IMR-90 (cell line): Measurements from ENCODE around the gene ITGA3. TPM values are rescaled to one million over a fixed set of nuclear protein-coding genes. Genes with fewer than 3 reads are reported as not detected.

Experiments
- ATAC-seq: fragments of 200-7000 bp; cut with Tn5 transposase; 2 replicates; pipeline ENCODE4 v1.9.1; 2020; ENCODE audit warnings: low read depth, mild to moderate bottlenecking, moderate library complexity
- BruUV-seq: library from RNA; stranded (reverse); fragments of 400-500 nt; replicated peaks from 2 replicates; lab custom pipeline; 2021; lab: Mats Ljungman, UMichigan
- CTCF ChIA-PET: fragments of 300-600 bp; formaldehyde crosslinking; extraction: SDS; loops from one replicate; lab custom pipeline; 2021; ENCODE audit warnings: antibody characterized with exemption; lab: Yijun Ruan, JAX
- POLR2A ChIA-PET: fragments of 300-600 bp; sonication (Branson Sonifier 250); formaldehyde crosslinking; loops from one replicate; lab custom pipeline; 2022; ENCODE audit warnings: antibody characterized with exemption; ENCODE audit not compliant: unreplicated experiment; lab: Charles Lee
- DNase-seq: peaks from one replicate; pipeline ENCODE4 v3.0.0; 2013
- H2AFZ ChIP-seq: replicated peaks from 2 replicates; pipeline ENCODE3; 2013; ENCODE audit warnings: low read length, mild to moderate bottlenecking; ENCODE audit not compliant: poor library complexity
- H2AK5ac ChIP-seq: 2 replicates; pipeline ENCODE4 v1.6.1; 2013; ENCODE audit warnings: low read depth, low read length, inconsistent platforms
- H2AK9ac ChIP-seq: replicated peaks from 2 replicates; pipeline ENCODE3; 2013; ENCODE audit warnings: mild to moderate bottlenecking, low read depth, low read length, moderate library complexity; ENCODE audit not compliant: poor library complexity
- H2BK120ac ChIP-seq: 2 replicates; pipeline ENCODE4 v1.6.1; 2013; ENCODE audit warnings: low read depth, low read length, inconsistent platforms
- H2BK15ac ChIP-seq: 3 replicates; pipeline ENCODE4 v1.6.1; 2013; ENCODE audit warnings: low read depth, low read length, inconsistent platforms
- H2BK20ac ChIP-seq: 2 replicates; pipeline ENCODE4 v1.6.1; 2013; ENCODE audit warnings: low read depth, mild to moderate bottlenecking, inconsistent platforms, low read length, moderate library complexity
- H2BK5ac ChIP-seq: 2 replicates; pipeline ENCODE4 v1.6.1; 2013; ENCODE audit warnings: mild to moderate bottlenecking, low read depth, low read length, inconsistent platforms; ENCODE audit not compliant: poor library complexity, severe bottlenecking
- H3K14ac ChIP-seq: replicated peaks from 2 replicates; pipeline ENCODE4 v1.6.1; 2013; ENCODE audit warnings: low read depth, low read length, inconsistent platforms
- H3K18ac ChIP-seq: 2 replicates; pipeline ENCODE4 v1.6.1; 2013; ENCODE audit warnings: low read depth, low read length, control low read depth
- H3K23ac ChIP-seq: 2 replicates; pipeline ENCODE4 v1.6.1; 2013; ENCODE audit warnings: low read depth, low read length, inconsistent platforms
- H3K27ac ChIP-seq: 2 replicates; pipeline ENCODE4 v1.5.1; 2013; ENCODE audit warnings: mild to moderate bottlenecking, control low read depth, low read length; ENCODE audit not compliant: insufficient read depth
- H3K27me3 ChIP-seq: 2 replicates; pipeline ENCODE4 v1.6.1; 2013; ENCODE audit warnings: low read length; ENCODE audit not compliant: control insufficient read depth, insufficient read depth
- H3K36me3 ChIP-seq: 2 replicates; pipeline ENCODE4 v1.6.1; 2013; ENCODE audit warnings: low read length, mixed read lengths; ENCODE audit not compliant: control insufficient read depth, insufficient read depth
- H3K4ac ChIP-seq: 2 replicates; pipeline ENCODE4 v1.6.1; 2013; ENCODE audit warnings: low read depth, low read length, inconsistent platforms
- H3K4me1 ChIP-seq: 2 replicates; pipeline ENCODE4 v1.6.1; 2013; ENCODE audit warnings: low read length, mixed read lengths; ENCODE audit not compliant: control insufficient read depth, insufficient read depth
- H3K4me2 ChIP-seq: 2 replicates; pipeline ENCODE4 v1.6.1; 2013; ENCODE audit warnings: low read depth, mild to moderate bottlenecking, control low read depth, low read length, moderate library complexity
- H3K4me3 ChIP-seq: 2 replicates; pipeline ENCODE4 v1.5.1; 2013; ENCODE audit warnings: low read depth, mild to moderate bottlenecking, control low read depth, low read length, moderate library complexity; ENCODE audit not compliant: insufficient read depth
- H3K56ac ChIP-seq: 2 replicates; pipeline ENCODE4 v1.6.1; 2013; ENCODE audit warnings: low read length, inconsistent platforms; ENCODE audit not compliant: insufficient read depth; ENCODE audit errors: extremely low read depth
- H3K79me1 ChIP-seq, 2 experiments: 2 replicates each; pipeline ENCODE4 v1.6.1; 2013; ENCODE audit warnings: low read length in 2 of 2, inconsistent platforms in 1 of 2, low read depth in 1 of 2
- H3K9ac ChIP-seq: 2 replicates; pipeline ENCODE4 v1.6.1; 2013; ENCODE audit warnings: low read depth, low read length, control low read depth
- H3K9me1 ChIP-seq: 2 replicates; pipeline ENCODE4 v1.6.1; 2013; ENCODE audit warnings: low read length, inconsistent platforms; ENCODE audit not compliant: insufficient read depth
- H3K9me3 ChIP-seq: 2 replicates; pipeline ENCODE4 v1.6.1; 2013; ENCODE audit warnings: low read length; ENCODE audit not compliant: control insufficient read depth, insufficient read depth
- H4K20me1 ChIP-seq: 2 replicates; pipeline ENCODE4 v1.6.1; 2013; ENCODE audit warnings: low read length, inconsistent platforms; ENCODE audit not compliant: insufficient read depth
- H4K5ac ChIP-seq: 2 replicates; pipeline ENCODE4 v1.6.1; 2013; ENCODE audit warnings: mild to moderate bottlenecking, low read depth, low read length, control low read depth
- H4K8ac ChIP-seq, 2 experiments: 2 replicates each; pipeline ENCODE4 v1.6.1; 2013; ENCODE audit warnings: low read depth in 2 of 2, low read length in 2 of 2, control low read depth in 1 of 2, inconsistent platforms in 1 of 2
- H4K91ac ChIP-seq: 2 replicates; pipeline ENCODE4 v1.6.1; 2013; ENCODE audit warnings: low read depth, low read length, inconsistent platforms; ENCODE audit not compliant: insufficient read depth
- BHLHE40 ChIP-seq: fragments of 150-350 bp; IDR thresholded peaks from 2 replicates; pipeline ENCODE4 v1.6.1; 2016; ENCODE audit warnings: mild to moderate bottlenecking, low read depth, low read length
- CEBPB ChIP-seq: IDR thresholded peaks from 2 replicates; pipeline ENCODE4 v1.6.1; 2012; ENCODE audit warnings: low read depth, low read length, improper control_type of control experiment
- CHD1 ChIP-seq: IDR thresholded peaks from 2 replicates; pipeline ENCODE4 v1.6.1; 2012; ENCODE audit warnings: low read depth, low read length, improper control_type of control experiment
- CTCF ChIP-seq: conservative IDR thresholded peaks from 2 replicates; pipeline ENCODE4 v1.5.1; 2012; ENCODE audit warnings: mild to moderate bottlenecking, low read depth, low read length, improper control_type of control experiment
- ELK1 ChIP-seq: fragments of 150-350 bp; IDR thresholded peaks from 2 replicates; pipeline ENCODE4 v1.6.1; 2016; ENCODE audit warnings: low read depth, mild to moderate bottlenecking, low read length, moderate library complexity, borderline replicate concordance
- MAFK ChIP-seq: IDR thresholded peaks from 2 replicates; pipeline ENCODE4 v1.6.1; 2012; ENCODE audit warnings: low read depth, low read length, improper control_type of control experiment
- MXI1 ChIP-seq: IDR thresholded peaks from 2 replicates; pipeline ENCODE4 v1.6.1; 2012; ENCODE audit warnings: low read depth, mild to moderate bottlenecking, low read length, moderate library complexity, borderline replicate concordance
- POLR2A ChIP-seq: IDR thresholded peaks from 2 replicates; pipeline ENCODE4 v1.6.1; 2012; ENCODE audit warnings: mild to moderate bottlenecking, low read depth, low read length
- RAD21 ChIP-seq: IDR thresholded peaks from 2 replicates; pipeline ENCODE4 v1.6.1; 2012; ENCODE audit warnings: low read length, improper control_type of control experiment
- RCOR1 ChIP-seq: IDR thresholded peaks from 2 replicates; pipeline ENCODE4 v1.6.1; 2012; ENCODE audit warnings: mild to moderate bottlenecking, low read length, improper control_type of control experiment; ENCODE audit not compliant: insufficient replicate concordance
- SMC3 ChIP-seq: fragments of 150-350 bp; IDR thresholded peaks from 2 replicates; pipeline ENCODE4 v1.6.1; 2016; ENCODE audit warnings: low read depth, mild to moderate bottlenecking, antibody characterized with exemption, low read length, moderate library complexity
- USF2 ChIP-seq: fragments of 150-350 bp; IDR thresholded peaks from 2 replicates; pipeline ENCODE4 v1.6.1; 2017; ENCODE audit warnings: mild to moderate bottlenecking, antibody characterized with exemption, low read length, low read depth
- WGBS, 2 experiments: methylation state at CpG; one replicate each; pipeline versions ENCODE4 v1.1.5 to v1.1.7; 2013; ENCODE audit warnings: missing lambda C conversion rate in 2 of 2; ENCODE audit not compliant: insufficient read length in 1 of 2; ENCODE audit errors: extremely low coverage in 2 of 2; 5-methylcytosine and 5-hydroxymethylcytosine counted together
- dilution Hi-C: fragments of 300-500 bp; cut with HindIII; formaldehyde crosslinking; loops from one replicate; pipeline ENCODE4 v1.14.3; 2018; ENCODE audit warnings: low sequenced_read_pairs; ENCODE audit not compliant: unreplicated experiment
- in situ Hi-C: fragments of 300-500 bp; cut with MboI; formaldehyde crosslinking; loops from 3 replicates; pipeline ENCODE4 v1.14.3; 2019; ENCODE audit warnings: low sequenced_read_pairs, inconsistent platforms, mixed read lengths
- intact Hi-C: fragments of 100-400 bp; cut with micrococcal nuclease; formaldehyde crosslinking; loops from 2 replicates; pipeline ENCODE4 v1.10.0; 2022
- polyA plus RNA-seq, 3 experiments: library from polyadenylated mRNA; depleted of rRNA; stranded (reverse); fragments of >200 nt; gene quantifications; 2 replicates each; pipeline ENCODE4 v1.2.3, GENCODE V29; 2012; ENCODE audit warnings: low replicate concordance in 1 of 3
- total RNA-seq: library from RNA; depleted of rRNA; stranded (reverse); fragments of >200 nt; gene quantifications from 2 replicates; pipeline ENCODE4 v1.2.3, GENCODE V29; 2012

ITGA3 gene
- total and polyA plus RNA-seq, 2 of the 4 experiments (the other 2 are of a cell fraction), result 78.0 to 202 TPM

GRCh38 chr17:50080827-50081226, 24.9 kb downstream of the ITGA3 start:
- Histone ChIP-seq H4K91ac (no peak overlapping the region), H2AFZ (no peak overlapping the region), H3K56ac (no peak overlapping the region), H3K23ac (no peak overlapping the region), H3K4ac (no peak overlapping the region), H2AK5ac (no peak overlapping the region), H2BK5ac (no peak overlapping the region), H3K79me1 (peaks cover 13 to 32% of the 10 kb centered on the region in 2 experiments; a peak in 3 of 4 replicates), H3K18ac (no peak overlapping the region), H3K36me3 (peaks cover 55% of the 10 kb centered on the region), H3K4me1 (no peaks in the 10 kb centered on the region), H3K9ac (no peak overlapping the region), H3K9me3 (no peaks in the 10 kb centered on the region), H4K5ac (no peak overlapping the region), H3K14ac (no peak overlapping the region), H3K4me2 (no peak overlapping the region), H3K9me1 (no peaks in the 10 kb centered on the region), H3K4me3 (no peak overlapping the region), H3K27me3 (no peaks in the 10 kb centered on the region), H2BK15ac (no peak overlapping the region), H4K8ac (no peak overlapping the region), H2BK20ac (no peak overlapping the region), H2AK9ac (no peak overlapping the region), H3K27ac (no peak overlapping the region), H2BK120ac (no peak overlapping the region), H4K20me1 (no peaks in the 10 kb centered on the region; the same call in none of the 2 replicates)
- 94% methylated on average over 2 of the region's 7 CpGs; no CpG with 5 or more reads in 1 of the 2 experiments for WGBS, 2 experiments
- ChIA-PET POLR2A (no interaction called here), CTCF (no interaction called here)
- intact Hi-C loops, result no loop called here
- no TSS peak for BruUV-seq
- TF ChIP-seq RCOR1, result no peak
- TF ChIP-seq CEBPB, result no peak
- TF ChIP-seq RAD21, result no peak
- no peak for TF ChIP-seq POLR2A
- TF ChIP-seq CTCF, result no peak
- no peak for TF ChIP-seq MXI1
- no peak for TF ChIP-seq USF2
- no peak for TF ChIP-seq CHD1
- TF ChIP-seq MAFK, result no peak
- no peak for TF ChIP-seq BHLHE40
- TF ChIP-seq SMC3, result no peak
- TF ChIP-seq ELK1, result no peak
- no peak for DNase-seq
- in situ Hi-C loops, result no loop called here
- dilution Hi-C loops, result no loop called here
- no peak for ATAC-seq
